ENCODE data around the gene NHP2.

DNA sequence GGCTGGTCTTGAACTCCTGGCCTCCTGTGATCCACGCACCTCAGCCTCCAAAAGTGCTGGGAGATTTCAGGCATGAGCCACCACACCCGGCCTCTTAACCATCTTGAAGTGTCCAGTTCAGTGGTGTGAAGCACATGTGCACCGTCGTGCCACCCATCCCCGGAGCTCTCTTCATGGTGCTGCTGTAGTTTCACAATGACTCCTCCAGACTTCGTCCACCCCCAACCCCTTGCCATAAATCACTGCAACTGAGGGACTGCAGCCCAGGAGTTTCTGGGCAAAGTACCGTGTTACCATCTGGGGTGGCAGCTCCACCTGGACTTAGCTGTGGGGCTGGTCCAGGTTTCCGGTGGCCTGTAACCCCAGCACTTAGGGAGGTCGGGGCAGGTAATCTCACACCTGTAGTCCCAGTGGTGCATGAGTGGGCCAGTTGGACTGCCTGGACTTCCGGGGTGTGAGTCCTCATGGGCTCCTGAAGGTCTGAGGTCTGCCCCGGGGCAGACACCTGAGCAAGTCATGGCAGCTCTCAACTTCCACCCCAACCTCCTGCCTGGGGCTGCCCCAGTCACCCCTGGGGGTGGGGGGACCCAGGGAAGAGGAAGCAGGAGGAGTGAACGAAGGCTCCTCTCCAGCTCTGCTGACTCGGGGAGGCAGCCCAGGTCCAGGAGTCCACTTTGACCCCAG lies 47.0 kb downstream of the NHP2 start:
- TF ChIP-seq, protein P1, sequence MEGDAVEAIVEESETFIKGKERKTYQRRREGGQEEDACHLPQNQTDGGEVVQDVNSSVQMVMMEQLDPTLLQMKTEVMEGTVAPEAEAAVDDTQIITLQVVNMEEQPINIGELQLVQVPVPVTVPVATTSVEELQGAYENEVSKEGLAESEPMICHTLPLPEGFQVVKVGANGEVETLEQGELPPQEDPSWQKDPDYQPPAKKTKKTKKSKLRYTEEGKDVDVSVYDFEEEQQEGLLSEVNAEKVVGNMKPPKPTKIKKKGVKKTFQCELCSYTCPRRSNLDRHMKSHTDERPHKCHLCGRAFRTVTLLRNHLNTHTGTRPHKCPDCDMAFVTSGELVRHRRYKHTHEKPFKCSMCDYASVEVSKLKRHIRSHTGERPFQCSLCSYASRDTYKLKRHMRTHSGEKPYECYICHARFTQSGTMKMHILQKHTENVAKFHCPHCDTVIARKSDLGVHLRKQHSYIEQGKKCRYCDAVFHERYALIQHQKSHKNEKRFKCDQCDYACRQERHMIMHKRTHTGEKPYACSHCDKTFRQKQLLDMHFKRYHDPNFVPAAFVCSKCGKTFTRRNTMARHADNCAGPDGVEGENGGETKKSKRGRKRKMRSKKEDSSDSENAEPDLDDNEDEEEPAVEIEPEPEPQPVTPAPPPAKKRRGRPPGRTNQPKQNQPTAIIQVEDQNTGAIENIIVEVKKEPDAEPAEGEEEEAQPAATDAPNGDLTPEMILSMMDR (IDR thresholded peaks at IDR 0.05; ENCODE audit: poor library complexity, severe bottlenecking), result no peak
- TF ChIP-seq, protein P2, sequence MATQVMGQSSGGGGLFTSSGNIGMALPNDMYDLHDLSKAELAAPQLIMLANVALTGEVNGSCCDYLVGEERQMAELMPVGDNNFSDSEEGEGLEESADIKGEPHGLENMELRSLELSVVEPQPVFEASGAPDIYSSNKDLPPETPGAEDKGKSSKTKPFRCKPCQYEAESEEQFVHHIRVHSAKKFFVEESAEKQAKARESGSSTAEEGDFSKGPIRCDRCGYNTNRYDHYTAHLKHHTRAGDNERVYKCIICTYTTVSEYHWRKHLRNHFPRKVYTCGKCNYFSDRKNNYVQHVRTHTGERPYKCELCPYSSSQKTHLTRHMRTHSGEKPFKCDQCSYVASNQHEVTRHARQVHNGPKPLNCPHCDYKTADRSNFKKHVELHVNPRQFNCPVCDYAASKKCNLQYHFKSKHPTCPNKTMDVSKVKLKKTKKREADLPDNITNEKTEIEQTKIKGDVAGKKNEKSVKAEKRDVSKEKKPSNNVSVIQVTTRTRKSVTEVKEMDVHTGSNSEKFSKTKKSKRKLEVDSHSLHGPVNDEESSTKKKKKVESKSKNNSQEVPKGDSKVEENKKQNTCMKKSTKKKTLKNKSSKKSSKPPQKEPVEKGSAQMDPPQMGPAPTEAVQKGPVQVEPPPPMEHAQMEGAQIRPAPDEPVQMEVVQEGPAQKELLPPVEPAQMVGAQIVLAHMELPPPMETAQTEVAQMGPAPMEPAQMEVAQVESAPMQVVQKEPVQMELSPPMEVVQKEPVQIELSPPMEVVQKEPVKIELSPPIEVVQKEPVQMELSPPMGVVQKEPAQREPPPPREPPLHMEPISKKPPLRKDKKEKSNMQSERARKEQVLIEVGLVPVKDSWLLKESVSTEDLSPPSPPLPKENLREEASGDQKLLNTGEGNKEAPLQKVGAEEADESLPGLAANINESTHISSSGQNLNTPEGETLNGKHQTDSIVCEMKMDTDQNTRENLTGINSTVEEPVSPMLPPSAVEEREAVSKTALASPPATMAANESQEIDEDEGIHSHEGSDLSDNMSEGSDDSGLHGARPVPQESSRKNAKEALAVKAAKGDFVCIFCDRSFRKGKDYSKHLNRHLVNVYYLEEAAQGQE (IDR thresholded peaks at IDR 0.05; ENCODE audit: borderline replicate concordance), result no peak
- TF ChIP-seq MXI1 (conservative IDR thresholded peaks at IDR 0.05; ENCODE audit: poor library complexity, severe bottlenecking), result no peak
